OCI-LY7 (cell line): ENCODE data around the gene SNAP25. TPM values are rescaled to one million over a fixed set of nuclear protein-coding genes. Genes with fewer than 3 reads are reported as not detected.
A peak's percentile ranks its signal among the peaks of the same experiment; 100 is the strongest.

Source experiments
- BruUV-seq: library from RNA; stranded (reverse); fragments of 400-500 nt; replicated peaks from 2 replicates; lab custom pipeline; 2021; lab: Mats Ljungman, UMichigan
- CTCF ChIA-PET: fragments of 300-600 bp; sonication (Branson Sonifier 250); formaldehyde crosslinking; loops from one replicate; lab custom pipeline; 2022; ENCODE audit warnings: antibody characterized with exemption; ENCODE audit not compliant: unreplicated experiment; lab: Charles Lee
- POLR2A ChIA-PET: fragments of 300-600 bp; sonication (Branson Sonifier 250); formaldehyde crosslinking; loops from one replicate; lab custom pipeline; 2022; ENCODE audit warnings: antibody characterized with exemption; lab: Charles Lee
- DNase-seq: peaks from one replicate; pipeline ENCODE4 v3.0.0-alpha.2; 2015; ENCODE audit warnings: low spot score
- H2AFZ ChIP-seq: fragments of 200-600 bp; sonication (generic), shearing (Covaris generic); 2 replicates; pipeline ENCODE4 v1.6.1; 2014; ENCODE audit warnings: mild to moderate bottlenecking, antibody characterized with exemption, low read length, moderate library complexity
- H3K27ac ChIP-seq: fragments of 200-600 bp; sonication (generic); 2 replicates; pipeline ENCODE4 v1.5.1; 2014; ENCODE audit warnings: mixed run types, low read depth, mild to moderate bottlenecking, moderate library complexity, low read length, inconsistent platforms; ENCODE audit not compliant: poor library complexity, severe bottlenecking
- H3K36me3 ChIP-seq: fragments of 200-600 bp; sonication (generic); 2 replicates; pipeline ENCODE4 v1.6.1; 2014; ENCODE audit warnings: mild to moderate bottlenecking, antibody characterized with exemption, low read length, moderate library complexity, mixed read lengths; ENCODE audit not compliant: insufficient read depth
- H3K4me1 ChIP-seq: fragments of 200-600 bp; sonication (generic); 2 replicates; pipeline ENCODE4 v1.5.1; 2014; ENCODE audit warnings: mild to moderate bottlenecking, low read length; ENCODE audit not compliant: insufficient read depth, poor library complexity, severe bottlenecking
- H3K4me2 ChIP-seq: fragments of 200-600 bp; sonication (generic); 2 replicates; pipeline ENCODE4 v1.6.1; 2014; ENCODE audit warnings: mild to moderate bottlenecking, low read length
- H3K4me3 ChIP-seq: fragments of 200-600 bp; sonication (generic); 2 replicates; pipeline ENCODE4 v1.5.1; 2014; ENCODE audit warnings: mild to moderate bottlenecking, low read depth, low read length; ENCODE audit not compliant: poor library complexity, severe bottlenecking
- H3K79me2 ChIP-seq: fragments of 200-600 bp; sonication (generic); 2 replicates; pipeline ENCODE4 v1.6.1; 2016; ENCODE audit warnings: low read depth, mild to moderate bottlenecking, low read length, moderate library complexity, mixed read lengths; ENCODE audit not compliant: insufficient read depth
- H3K9me2 ChIP-seq: fragments of 200-600 bp; sonication (generic); 2 replicates; pipeline ENCODE4 v1.6.1; 2016; ENCODE audit warnings: mild to moderate bottlenecking, low read length, mixed read lengths; ENCODE audit not compliant: insufficient read depth
- H3K9me3 ChIP-seq: fragments of 200-600 bp; sonication (generic); 2 replicates; pipeline ENCODE4 v1.6.1; 2014; ENCODE audit warnings: mild to moderate bottlenecking, mixed run types, low read length, mixed read lengths
- H4K20me1 ChIP-seq: fragments of 200-600 bp; sonication (generic); 2 replicates; pipeline ENCODE4 v1.6.1; 2014; ENCODE audit warnings: mild to moderate bottlenecking, antibody characterized with exemption, low read length, moderate library complexity, mixed read lengths; ENCODE audit not compliant: insufficient read depth
- CTCF ChIP-seq: fragments of 200-600 bp; sonication (generic); conservative IDR thresholded peaks from 2 replicates; pipeline ENCODE4 v1.5.1; 2014; ENCODE audit warnings: mild to moderate bottlenecking, antibody characterized with exemption, low read length, moderate library complexity, mixed read lengths
- EZH2phosphoT487 ChIP-seq: fragments of 200-600 bp; sonication (generic); IDR thresholded peaks from 2 replicates; pipeline ENCODE4 v1.6.1; 2018; ENCODE audit warnings: low read depth, borderline replicate concordance, mild to moderate bottlenecking, mixed run types, antibody characterized with exemption, low read length, moderate library complexity, mixed read lengths
- intact Hi-C: fragments of 100-400 bp; cut with micrococcal nuclease; formaldehyde crosslinking; loops from one replicate; pipeline ENCODE4 v1.10.0; 2022; ENCODE audit not compliant: unreplicated experiment
- total RNA-seq, 2 experiments: library from RNA; depleted of rRNA in 1 of 2; stranded (reverse); fragments of >200 nt in 1 of 2; shearing (Covaris generic) in 1 of 2; gene quantifications; 2 replicates each; pipeline ENCODE4 v1.2.3, GENCODE V29; 2014 to 2022

SNAP25 gene
- total RNA-seq, 2 experiments from 2014 or later = not detected

- intact Hi-C loops = no loop called here
- CTCF ChIA-PET = no interaction called here
Observed at GRCh38 chr20:10315138-10315537, 96.5 kb downstream of the SNAP25 start.

GRCh38 chr20:10316582-10316981 is 98.0 kb downstream of the SNAP25 start:
- no peak for TF ChIP-seq EZH2phosphoT487
- TF ChIP-seq CTCF = peak; percentile 70
- H4K20me1 ChIP-seq = no peaks in the 10 kb centered on the region
- H3K9me2 ChIP-seq = no peaks in the 10 kb centered on the region
- ChIA-PET POLR2A (no interaction called here), CTCF (no interaction called here)
- BruUV-seq = no TSS peak
- H3K4me3 ChIP-seq = no peak overlapping the region
- no peak overlapping the region for H3K4me2 ChIP-seq
- no peaks in the 10 kb centered on the region for H3K79me2 ChIP-seq
- H3K4me1 ChIP-seq = no peaks in the 10 kb centered on the region
- H3K36me3 ChIP-seq = no peaks in the 10 kb centered on the region
- intact Hi-C loops = no loop called here
- no peak overlapping the region for H2AFZ ChIP-seq
- no peak overlapping the region for H3K27ac ChIP-seq
- DNase-seq = peak; percentile 4
- H3K9me3 ChIP-seq = no peaks in the 10 kb centered on the region

More at GRCh38 chr20:10315138-10315537, 96.5 kb downstream of the SNAP25 start:
- H3K79me2 ChIP-seq = no peaks in the 10 kb centered on the region
- no peak overlapping the region for H2AFZ ChIP-seq
- H4K20me1 ChIP-seq = no peaks in the 10 kb centered on the region
- POLR2A ChIA-PET = no interaction called here
- H3K4me2 ChIP-seq = no peak overlapping the region
- H3K4me3 ChIP-seq = no peak overlapping the region
- H3K4me1 ChIP-seq = no peaks in the 10 kb centered on the region
- no TSS peak for BruUV-seq
- H3K36me3 ChIP-seq = no peaks in the 10 kb centered on the region
- H3K9me2 ChIP-seq = no peaks in the 10 kb centered on the region
- TF ChIP-seq EZH2phosphoT487 = no peak
- no peak for DNase-seq
- no peak overlapping the region for H3K27ac ChIP-seq
- no peaks in the 10 kb centered on the region for H3K9me3 ChIP-seq

GRCh38 chr20:10318291-10319024 is 99.8 kb downstream of the SNAP25 start:
- no TSS peak for BruUV-seq
- H3K27ac ChIP-seq = no peak overlapping the region

More at GRCh38 chr20:10318291-10319024, 99.8 kb downstream of the SNAP25 start:
- H3K36me3 ChIP-seq = no peaks in the 10 kb centered on the region
- no peak overlapping the region for H2AFZ ChIP-seq
- intact Hi-C loops = no loop called here
- TF ChIP-seq EZH2phosphoT487 (no peak), CTCF (no peak)
- no peaks in the 10 kb centered on the region for H3K79me2 ChIP-seq
- no peaks in the 10 kb centered on the region for H3K9me3 ChIP-seq
- H3K4me3 ChIP-seq = no peak overlapping the region
- no peaks in the 10 kb centered on the region for H4K20me1 ChIP-seq
- ChIA-PET CTCF (no interaction called here), POLR2A (no interaction called here)
- H3K4me1 ChIP-seq = no peaks in the 10 kb centered on the region
- no peak overlapping the region for H3K4me2 ChIP-seq
- no peaks in the 10 kb centered on the region for H3K9me2 ChIP-seq
- no peak for DNase-seq
